HG03066 (cell line): Measurements from ENCODE around the gene C1orf105.

Experiments
- ATAC-seq: cut with Tn5 transposase; IDR thresholded peaks from one replicate; pipeline ENCODE4 v1.9.1; 2021; ENCODE audit warnings: low read depth; ENCODE audit not compliant: unreplicated experiment

C1orf105 gene

DNA sequence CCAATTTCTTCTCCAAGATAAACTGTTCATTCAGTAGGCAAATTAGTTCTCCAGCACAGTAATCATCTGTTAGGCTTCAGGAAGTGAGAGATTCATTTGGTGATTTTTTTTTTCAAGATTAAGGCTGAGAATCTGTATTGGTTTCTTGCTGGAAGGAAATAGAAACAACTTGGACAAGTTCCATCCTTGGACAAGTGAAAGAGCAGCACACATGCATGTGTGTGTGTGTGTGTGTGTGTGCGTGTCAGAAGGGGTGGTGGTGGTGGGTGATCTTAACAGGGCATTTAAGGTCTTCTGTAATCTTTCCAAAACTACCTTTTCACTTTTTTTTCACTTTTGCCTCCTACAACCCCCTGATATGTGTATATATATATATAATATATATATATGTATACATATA is 96.6 kb downstream of the C1orf105 start:
- ATAC-seq: no peak

DNA sequence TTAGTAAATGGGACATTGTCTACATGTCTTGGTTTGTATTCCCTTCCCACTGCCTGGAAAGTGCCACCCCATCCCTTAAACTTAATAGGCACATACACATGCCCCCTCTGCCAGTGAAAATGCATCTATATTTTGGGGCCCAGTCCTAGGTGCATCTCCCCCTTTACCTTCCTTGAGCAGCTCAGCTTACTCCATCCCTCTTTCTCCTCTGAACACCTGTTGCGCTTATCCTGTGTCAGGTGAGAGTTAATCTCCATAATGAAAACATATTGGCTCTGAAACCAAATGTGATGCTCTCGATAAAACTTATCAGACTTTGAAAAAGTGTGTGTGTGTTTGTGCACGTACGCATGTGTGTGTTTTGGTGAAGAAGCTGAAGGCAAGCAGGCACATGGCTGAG is 97.1 kb downstream of the C1orf105 start:
- ATAC-seq: no peak
